ENCODE measurements around the gene ZSCAN26. TPM values are rescaled to one million over a fixed set of nuclear protein-coding genes. Genes with fewer than 3 reads are reported as not detected.

ZSCAN26 gene
- total RNA-seq (10 to 100 TPM in 1 of 2 donors, 1 to 10 TPM in 1; 7.8 to 31.1 TPM), polyA plus RNA-seq (1 to 10 TPM; 4.6 to 6.4 TPM)
- long read RNA-seq, donor 1, partial matches to known transcripts = 0 of 6 reads
- long read RNA-seq, donor 1, other reads (novel, unspliced or antisense) = 0 of 6 reads
- long read RNA-seq, donor 2, partial matches to known transcripts = 0 of 2 reads
- long read RNA-seq, donor 2, other reads (novel, unspliced or antisense) = 0 of 2 reads
- long read RNA-seq, donor 3, partial matches to known transcripts = 0 of 2 reads
- long read RNA-seq, donor 3, other reads (novel, unspliced or antisense) = 0 of 2 reads
- long read RNA-seq, donor 4, partial matches to known transcripts = 0 of 5 reads
- long read RNA-seq, donor 4, other reads (novel, unspliced or antisense) = 0 of 5 reads
- long read RNA-seq, donor 5, partial matches to known transcripts = 0 of 3 reads
- long read RNA-seq, donor 5, other reads (novel, unspliced or antisense) = 0 of 3 reads

GRCh38 chr6:28266962-28267694 lies at the start of gene ZSCAN26:
ZSCAN26 (plus strand) TSS chr6:28267143; CDS start chr6:28271920, 4,777 bp downstream.
- H3K27ac ChIP-seq (ENCODE audit: low read depth in 1 of 2, low read length in 1 of 2) = peak within 1 kb of the TSS; percentile 84 to 88
- 0% methylated on average over 32 of the region's 32 CpGs for WGBS, 2 donors

GRCh38 chr6:28217890-28218289 lies 49.1 kb upstream of the ZSCAN26 start:
- peaks cover 0 to 58% (median 55%) of the 10 kb centered on the region in 3 donors for H3K27me3 ChIP-seq (ENCODE audit: control insufficient read depth in 3 of 3, insufficient read depth in 3 of 3, low read length in 2 of 3)
- H3K9me3 ChIP-seq (ENCODE audit: control insufficient read depth in 4 of 4, insufficient read depth in 3 of 4, low read length in 3 of 4) = peaks cover 0 to 8% (median 0%) of the 10 kb centered on the region in 4 donors
- ATAC-seq (ENCODE audit: insufficient read depth, low FRiP score) (no peak), DNase-seq (no peak)
- no peak overlapping the region for H3K27ac ChIP-seq (ENCODE audit: low read depth in 1 of 2, low read length in 1 of 2)
- TF ChIP-seq CTCF (IDR thresholded peaks at IDR 0.05; ENCODE audit: control extremely low read depth, extremely low read depth) = no peak
- no peak overlapping the region for H3K4me3 ChIP-seq
- WGBS, 2 donors = 94 to 95% methylated on average over 12 of the region's 12 CpGs
- H3K36me3 ChIP-seq (ENCODE audit: control insufficient read depth in 4 of 4, insufficient read depth in 4 of 4, low read length in 4 of 4) = no peaks in the 10 kb centered on the region
- H3K4me1 ChIP-seq (ENCODE audit: control insufficient read depth in 5 of 5, insufficient read depth in 5 of 5, low read length in 5 of 5) = peaks cover 0 to 8% (median 0%) of the 10 kb centered on the region in 5 donors
- no peak overlapping the region for H3K9ac ChIP-seq (ENCODE audit: insufficient read depth in 1 of 2, low read length in 2 of 2)

More at GRCh38 chr6:28266962-28267694, at the start of gene ZSCAN26:
- ATAC-seq (ENCODE audit: insufficient read depth, low FRiP score) (peak; percentile 94), DNase-seq (peak; percentile 90 to 96 (median 94))
- H3K4me1 ChIP-seq (ENCODE audit: control insufficient read depth in 5 of 5, insufficient read depth in 5 of 5, low read length in 5 of 5) = peaks cover 1 to 13% (median 7%) of the 10 kb centered on the region in 5 donors
- peaks cover 0 to 2% (median 0%) of the 10 kb centered on the region in 3 donors for H3K27me3 ChIP-seq (ENCODE audit: control insufficient read depth in 3 of 3, insufficient read depth in 3 of 3, low read length in 2 of 3)
- peaks cover 0 to 4% (median 0%) of the 10 kb centered on the region in 4 donors for H3K36me3 ChIP-seq (ENCODE audit: control insufficient read depth in 4 of 4, insufficient read depth in 4 of 4, low read length in 4 of 4)
- H3K9me3 ChIP-seq (ENCODE audit: control insufficient read depth in 4 of 4, insufficient read depth in 3 of 4, low read length in 3 of 4) = no peaks in the 10 kb centered on the region
- no peak for TF ChIP-seq CTCF (IDR thresholded peaks at IDR 0.05; ENCODE audit: control extremely low read depth, extremely low read depth)
- H3K4me3 ChIP-seq = peak within 1 kb of the TSS; percentile 72
- peak within 1 kb of the TSS; percentile 95 to 99 for H3K9ac ChIP-seq (ENCODE audit: insufficient read depth in 1 of 2, low read length in 2 of 2)

GRCh38 chr6:28218312-28219248 lies 48.4 kb upstream of the ZSCAN26 start:
- Histone ChIP-seq H3K9ac (ENCODE audit: insufficient read depth in 1 of 2, low read length in 2 of 2) (no peak overlapping the region), H3K27ac (ENCODE audit: low read depth in 1 of 2, low read length in 1 of 2) (peak overlapping the region; percentile 79 to 83), H3K4me1 (ENCODE audit: control insufficient read depth in 5 of 5, insufficient read depth in 5 of 5, low read length in 5 of 5) (peaks cover 0 to 8% (median 0%) of the 10 kb centered on the region in 5 donors), H3K4me3 (peak overlapping the region; percentile 40), H3K36me3 (ENCODE audit: control insufficient read depth in 4 of 4, insufficient read depth in 4 of 4, low read length in 4 of 4) (no peaks in the 10 kb centered on the region), H3K9me3 (ENCODE audit: control insufficient read depth in 4 of 4, insufficient read depth in 3 of 4, low read length in 3 of 4) (peaks cover 0 to 8% (median 0%) of the 10 kb centered on the region in 4 donors), H3K27me3 (ENCODE audit: control insufficient read depth in 3 of 3, insufficient read depth in 3 of 3, low read length in 2 of 3) (peaks cover 0 to 52% (median 48%) of the 10 kb centered on the region in 3 donors)
- WGBS, 2 donors = 8% methylated on average over 51 to 56 of the region's 56 CpGs
- no peak for TF ChIP-seq CTCF (IDR thresholded peaks at IDR 0.05; ENCODE audit: control extremely low read depth, extremely low read depth)
- DNase-seq (peak; percentile 80 to 87 (median 81)), ATAC-seq (ENCODE audit: insufficient read depth, low FRiP score) (peak; percentile 93)
